ENCODE data around the gene GSTM5. TPM values are rescaled to one million over a fixed set of nuclear protein-coding genes. Genes with fewer than 3 reads are reported as not detected.

The GSTM5 gene
- total RNA-seq, 1 experiment from 2014 or later, result not detected

GRCh38 chr1:109668123-109668775, 43.8 kb upstream of the GSTM5 start:
- Histone ChIP-seq H3K27me3 (ENCODE audit: insufficient read depth, low read length) (no peaks in the 10 kb centered on the region), H3K14ac (ENCODE audit: insufficient read depth, low read length) (no peak overlapping the region), H3K9me3 (ENCODE audit: control insufficient read depth, low read depth, low read length) (no peaks in the 10 kb centered on the region), H3K23ac (ENCODE audit: insufficient read length, low read depth, low read length) (no peak overlapping the region), H3K23me2 (ENCODE audit: insufficient read length, low read depth, low read length, poor library complexity, severe bottlenecking) (peaks cover 3% of the 10 kb centered on the region), H2BK12ac (ENCODE audit: insufficient read length, low read depth, low read length) (no peak overlapping the region), H4K91ac (ENCODE audit: insufficient read length, low read depth, low read length) (no peak overlapping the region), H4K20me1 (ENCODE audit: control insufficient read depth, insufficient read depth, insufficient read length) (no peaks in the 10 kb centered on the region), H3K4ac (ENCODE audit: low read depth, low read length) (no peak overlapping the region), H3K79me2 (ENCODE audit: insufficient read depth, low read length) (no peaks in the 10 kb centered on the region), H2BK120ac (ENCODE audit: low read depth, low read length, poor library complexity, severe bottlenecking) (no peak overlapping the region), H3K79me1 (ENCODE audit: insufficient read depth, low read depth, low read length, poor library complexity, severe bottlenecking) (no peaks in the 10 kb centered on the region), H3K18ac (ENCODE audit: insufficient read length, low read depth, low read length) (no peak overlapping the region), H3K27ac (ENCODE audit: insufficient read length, low read depth, low read length) (no peak overlapping the region), H2BK20ac (ENCODE audit: low read depth, low read length, poor library complexity, severe bottlenecking) (no peak overlapping the region), H2AFZ (ENCODE audit: low read length) (no peak overlapping the region), H3K4me2 (ENCODE audit: insufficient read depth, insufficient read length, low read length) (peak overlapping the region; percentile 52), H2BK5ac (ENCODE audit: insufficient read length, low read length) (no peak overlapping the region), H3K56ac (ENCODE audit: insufficient read length, low read depth, low read length) (no peak overlapping the region), H3K9ac (ENCODE audit: extremely low read depth, insufficient read length, low read length) (no peak overlapping the region), H3K4me1 (ENCODE audit: insufficient read depth, low read length) (no peaks in the 10 kb centered on the region), H4K5ac (ENCODE audit: insufficient read length, low read depth, low read length) (no peak overlapping the region), H2AK5ac (ENCODE audit: insufficient read length, low read length) (no peak overlapping the region), H2BK15ac (ENCODE audit: low read depth, low read length) (no peak overlapping the region), H4K8ac (replicated peaks; ENCODE audit: insufficient read length, low read depth, low read length) (no peak overlapping the region), H3T11ph (ENCODE audit: low read length) (no peak overlapping the region)
- no CpG with 5 or more reads among the region's 26 CpGs for WGBS (ENCODE audit: extremely low coverage, insufficient read length, low lambda C conversion rate)
- peaks cover 8 to 13% of the 10 kb centered on the region in 2 experiments; a peak in 3 of 4 replicates for H3K4me1 Mint-ChIP-seq
- TF ChIP-seq CTCF (conservative IDR thresholded peaks at IDR 0.05), result no peak
- peaks cover 8% of the 10 kb centered on the region for H3K27me3 Mint-ChIP-seq (ENCODE audit: low read depth)
- H3K36me3 Mint-ChIP-seq (ENCODE audit: insufficient read depth in 1 of 3, low read depth in 3 of 3), result peaks cover 0 to 11% (median 0%) of the 10 kb centered on the region in 3 experiments; a peak in 2 of 7 replicates
- peak overlapping the region; percentile 71 to 77 for H3K4me3 Mint-ChIP-seq
- no peak overlapping the region for H3K27ac Mint-ChIP-seq
- H3K9me3 Mint-ChIP-seq, result peaks cover 0 to 2% of the 10 kb centered on the region in 2 experiments; a peak in 1 of 5 replicates
- DNase-seq, result no peak

Measured in H9 (cell line).